ENCODE data around the gene CTSC. TPM values are rescaled to one million over a fixed set of nuclear protein-coding genes. Genes with fewer than 3 reads are reported as not detected.

CTSC gene
- total RNA-seq, 1 experiment from 2014 or later = 359 TPM

DNA sequence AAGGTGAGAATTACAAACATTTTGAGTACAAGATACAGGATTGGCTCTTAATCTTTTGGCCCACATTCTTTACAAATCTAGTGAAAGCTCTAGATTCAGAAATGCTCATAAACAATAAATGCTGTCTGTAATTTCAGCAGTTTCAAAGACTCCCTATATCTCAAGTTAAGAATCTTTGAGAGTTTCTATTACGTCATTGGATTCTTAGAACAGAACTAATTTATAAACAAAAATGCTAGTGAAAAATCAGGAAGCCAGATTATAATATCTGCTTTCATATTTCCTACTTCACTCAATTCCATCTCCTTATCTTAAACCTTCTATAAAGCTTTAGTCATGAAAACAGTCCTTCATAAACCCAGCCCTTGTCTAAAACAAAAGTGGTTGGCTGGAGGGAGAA is 32.1 kb downstream of the CTSC start:
- WGBS (ENCODE audit: extremely low coverage, insufficient read length, low lambda C conversion rate) = no CpG with 5 or more reads among the region's 1 CpG
- Histone ChIP-seq H4K8ac (replicated peaks; ENCODE audit: insufficient read length, low read depth, low read length) (no peak overlapping the region), H3K4me1 (ENCODE audit: insufficient read depth, low read length) (peaks cover 7% of the 10 kb centered on the region), H2BK20ac (ENCODE audit: low read depth, low read length, poor library complexity, severe bottlenecking) (no peak overlapping the region), H2BK120ac (ENCODE audit: low read depth, low read length, poor library complexity, severe bottlenecking) (no peak overlapping the region), H3K14ac (ENCODE audit: insufficient read depth, low read length) (no peak overlapping the region), H2AK5ac (ENCODE audit: insufficient read length, low read length) (no peak overlapping the region), H3T11ph (ENCODE audit: low read length) (no peak overlapping the region), H3K4me2 (ENCODE audit: insufficient read depth, insufficient read length, low read length) (no peak overlapping the region), H3K27ac (ENCODE audit: insufficient read length, low read depth, low read length) (no peak overlapping the region), H4K91ac (ENCODE audit: insufficient read length, low read depth, low read length) (no peak overlapping the region), H3K23me2 (ENCODE audit: insufficient read length, low read depth, low read length, poor library complexity, severe bottlenecking) (no peaks in the 10 kb centered on the region), H4K5ac (ENCODE audit: insufficient read length, low read depth, low read length) (no peak overlapping the region), H4K20me1 (ENCODE audit: control insufficient read depth, insufficient read depth, insufficient read length) (no peaks in the 10 kb centered on the region), H3K4ac (ENCODE audit: low read depth, low read length) (no peak overlapping the region), H3K56ac (ENCODE audit: insufficient read length, low read depth, low read length) (no peak overlapping the region), H3K9me3 (ENCODE audit: control insufficient read depth, low read depth, low read length) (no peaks in the 10 kb centered on the region), H3K9ac (ENCODE audit: extremely low read depth, insufficient read length, low read length) (no peak overlapping the region), H2BK5ac (ENCODE audit: insufficient read length, low read length) (no peak overlapping the region), H2AFZ (ENCODE audit: low read length) (no peak overlapping the region), H3K23ac (ENCODE audit: insufficient read length, low read depth, low read length) (no peak overlapping the region), H2BK12ac (ENCODE audit: insufficient read length, low read depth, low read length) (no peak overlapping the region), H3K79me1 (ENCODE audit: insufficient read depth, low read depth, low read length, poor library complexity, severe bottlenecking) (no peaks in the 10 kb centered on the region), H3K18ac (ENCODE audit: insufficient read length, low read depth, low read length) (no peak overlapping the region), H2BK15ac (ENCODE audit: low read depth, low read length) (no peak overlapping the region), H3K79me2 (ENCODE audit: insufficient read depth, low read length) (peaks cover 5% of the 10 kb centered on the region; the same call in 1 of the 2 replicates), H3K27me3 (ENCODE audit: insufficient read depth, low read length) (no peaks in the 10 kb centered on the region)
- H3K9me3 Mint-ChIP-seq = peaks cover 5 to 10% of the 10 kb centered on the region in 2 experiments; a peak in 3 of 5 replicates
- H3K4me3 Mint-ChIP-seq = no peak overlapping the region
- peaks cover 46 to 74% (median 64%) of the 10 kb centered on the region in 3 experiments for H3K36me3 Mint-ChIP-seq (ENCODE audit: insufficient read depth in 1 of 3, low read depth in 3 of 3)
- H3K27ac Mint-ChIP-seq = peak overlapping the region; percentile 75 to 91 (median 79); a peak in 4 of 7 replicates
- DNase-seq = no peak
- TF ChIP-seq, protein P1, sequence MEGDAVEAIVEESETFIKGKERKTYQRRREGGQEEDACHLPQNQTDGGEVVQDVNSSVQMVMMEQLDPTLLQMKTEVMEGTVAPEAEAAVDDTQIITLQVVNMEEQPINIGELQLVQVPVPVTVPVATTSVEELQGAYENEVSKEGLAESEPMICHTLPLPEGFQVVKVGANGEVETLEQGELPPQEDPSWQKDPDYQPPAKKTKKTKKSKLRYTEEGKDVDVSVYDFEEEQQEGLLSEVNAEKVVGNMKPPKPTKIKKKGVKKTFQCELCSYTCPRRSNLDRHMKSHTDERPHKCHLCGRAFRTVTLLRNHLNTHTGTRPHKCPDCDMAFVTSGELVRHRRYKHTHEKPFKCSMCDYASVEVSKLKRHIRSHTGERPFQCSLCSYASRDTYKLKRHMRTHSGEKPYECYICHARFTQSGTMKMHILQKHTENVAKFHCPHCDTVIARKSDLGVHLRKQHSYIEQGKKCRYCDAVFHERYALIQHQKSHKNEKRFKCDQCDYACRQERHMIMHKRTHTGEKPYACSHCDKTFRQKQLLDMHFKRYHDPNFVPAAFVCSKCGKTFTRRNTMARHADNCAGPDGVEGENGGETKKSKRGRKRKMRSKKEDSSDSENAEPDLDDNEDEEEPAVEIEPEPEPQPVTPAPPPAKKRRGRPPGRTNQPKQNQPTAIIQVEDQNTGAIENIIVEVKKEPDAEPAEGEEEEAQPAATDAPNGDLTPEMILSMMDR (conservative IDR thresholded peaks at IDR 0.05) = no peak
- H3K4me1 Mint-ChIP-seq = peaks cover 66 to 70% of the 10 kb centered on the region in 2 experiments
- no peaks in the 10 kb centered on the region for H3K27me3 Mint-ChIP-seq (ENCODE audit: low read depth)
